ENCODE data around the gene RBM47. TPM values are rescaled to one million over a fixed set of nuclear protein-coding genes. Genes with fewer than 3 reads are reported as not detected.

RBM47 gene
- total RNA-seq, 1 donor: 0.72 TPM

- DNase-seq (ENCODE audit: low read depth): peak; percentile 72
- H3K4me3 ChIP-seq (ENCODE audit: low read depth, low read length): peak overlapping the region; percentile 9
- no peak for TF ChIP-seq CTCF (IDR thresholded peaks at IDR 0.05; ENCODE audit: insufficient read depth, low read length)
These were observed 33.4 kb upstream of the RBM47 start for GRCh38 chr4:40662962-40663604.

DNA sequence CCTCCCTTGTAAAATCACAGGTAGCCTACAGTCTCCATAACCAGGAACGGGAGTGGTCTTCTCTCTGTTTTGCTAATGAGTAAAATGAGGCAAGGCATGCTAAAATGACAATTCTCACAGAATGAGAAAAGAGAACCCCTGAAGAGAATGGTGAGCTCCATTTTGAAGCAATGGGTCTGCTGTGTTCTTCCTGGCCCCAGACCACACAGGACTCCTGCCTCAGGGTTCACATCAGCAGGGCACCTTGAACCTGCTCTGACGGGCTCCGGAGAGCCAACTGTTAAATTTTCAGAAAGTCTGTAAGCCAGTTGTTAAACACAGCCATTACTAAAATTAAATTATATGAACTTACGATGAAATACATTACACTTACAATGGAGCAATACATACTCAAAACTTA is 32.1 kb upstream of the RBM47 start:
- no peak overlapping the region for H3K4me3 ChIP-seq (ENCODE audit: low read depth, low read length)
- no peak for TF ChIP-seq CTCF (IDR thresholded peaks at IDR 0.05; ENCODE audit: insufficient read depth, low read length)

GRCh38 chr4:40656201-40656863 is 26.7 kb upstream of the RBM47 start:
- no peak overlapping the region for H3K4me3 ChIP-seq (ENCODE audit: low read depth, low read length)
- DNase-seq (ENCODE audit: low read depth): no peak
- TF ChIP-seq CTCF (IDR thresholded peaks at IDR 0.05; ENCODE audit: insufficient read depth, low read length): no peak

More for the DNA sequence above, 32.1 kb upstream of the RBM47 start:
- DNase-seq (ENCODE audit: low read depth): no peak

- no peak for DNase-seq (ENCODE audit: low read depth)
- TF ChIP-seq CTCF (IDR thresholded peaks at IDR 0.05; ENCODE audit: insufficient read depth, low read length): no peak
- H3K4me3 ChIP-seq (ENCODE audit: low read depth, low read length): no peak overlapping the region
These were observed 21.6 kb upstream of the RBM47 start for GRCh38 chr4:40651280-40651679.

GRCh38 chr4:40649321-40649720 is 19.7 kb upstream of the RBM47 start:
- no peak for TF ChIP-seq CTCF (IDR thresholded peaks at IDR 0.05; ENCODE audit: insufficient read depth, low read length)
- H3K4me3 ChIP-seq (ENCODE audit: low read depth, low read length): no peak overlapping the region
- DNase-seq (ENCODE audit: low read depth): no peak

GRCh38 chr4:40648742-40649281 is 19.1 kb upstream of the RBM47 start:
- no peak overlapping the region for H3K4me3 ChIP-seq (ENCODE audit: low read depth, low read length)
- DNase-seq (ENCODE audit: low read depth): no peak
- no peak for TF ChIP-seq CTCF (IDR thresholded peaks at IDR 0.05; ENCODE audit: insufficient read depth, low read length)

Data from fibroblast of the aortic adventitia (primary cell).